ENCODE measurements around the gene GAGE10.
"Not testable (repeated sequence)": the region's sequence is repeated elsewhere in the genome, so short reads cannot be mapped to it uniquely, and the experiment has no call there.

GAGE10 gene

GRCh38 chrX:49331282-49331681 lies 27.8 kb downstream of the GAGE10 start, which contains the start of gene GAGE13:
TSS of gene GAGE13 (plus strand) at chrX:49331582. CDS start at chrX:49332738, 1,156 bp downstream.
- H3K27ac ChIP-seq; POLR2A ChIA-PET (ENCODE audit: low non-redundant PET); CTCF ChIA-PET; DNase-seq (ENCODE audit: low spot score): not testable (repeated sequence)

GRCh38 chrX:49331841-49332240 lies 28.4 kb downstream of the GAGE10 start:
- DNase-seq (ENCODE audit: low spot score); H3K27ac ChIP-seq; POLR2A ChIA-PET (ENCODE audit: low non-redundant PET); CTCF ChIA-PET: not testable (repeated sequence)

- H3K27ac ChIP-seq; DNase-seq (ENCODE audit: low spot score); POLR2A ChIA-PET (ENCODE audit: low non-redundant PET); CTCF ChIA-PET: not testable (repeated sequence)
These were observed 38.0 kb downstream of the GAGE10 start for GRCh38 chrX:49341449-49341848.

GRCh38 chrX:49344496-49345175 lies 41.2 kb downstream of the GAGE10 start:
- H3K27ac ChIP-seq; DNase-seq (ENCODE audit: low spot score); POLR2A ChIA-PET (ENCODE audit: low non-redundant PET); CTCF ChIA-PET: not testable (repeated sequence)

GRCh38 chrX:49345402-49345801 lies 42.0 kb downstream of the GAGE10 start:
- CTCF ChIA-PET; DNase-seq (ENCODE audit: low spot score); H3K27ac ChIP-seq; POLR2A ChIA-PET (ENCODE audit: low non-redundant PET): not testable (repeated sequence)

- H3K27ac ChIP-seq; CTCF ChIA-PET; POLR2A ChIA-PET (ENCODE audit: low non-redundant PET); DNase-seq (ENCODE audit: low spot score): not testable (repeated sequence)
These were observed 42.7 kb downstream of the GAGE10 start for GRCh38 chrX:49346150-49346549.

All from RWPE1 (cell line).